Testis (tissue), 2 donors: ENCODE data around the gene DNAH17.

ENCODE experiments used
- POLR2A ChIP-seq: fragments of 450-650 bp; IDR thresholded peaks from one replicate; pipeline ENCODE4 v1.6.1; 2017; ENCODE audit warnings: antibody characterized with exemption, mild to moderate bottlenecking, moderate library complexity
- TF ChIP-seq, protein P1 (sequence below), 3 experiments: fragments of 450-650 bp in 2 of 3; fragments of 200-600 bp in 1 of 3; sonication (generic) in 1 of 3; IDR thresholded peaks; one replicate each; pipeline ENCODE4 v1.5.1; 2016 to 2019; ENCODE audit warnings: antibody characterized with exemption in 3 of 3, mild to moderate bottlenecking in 2 of 3, moderate library complexity in 1 of 3

DNA sequence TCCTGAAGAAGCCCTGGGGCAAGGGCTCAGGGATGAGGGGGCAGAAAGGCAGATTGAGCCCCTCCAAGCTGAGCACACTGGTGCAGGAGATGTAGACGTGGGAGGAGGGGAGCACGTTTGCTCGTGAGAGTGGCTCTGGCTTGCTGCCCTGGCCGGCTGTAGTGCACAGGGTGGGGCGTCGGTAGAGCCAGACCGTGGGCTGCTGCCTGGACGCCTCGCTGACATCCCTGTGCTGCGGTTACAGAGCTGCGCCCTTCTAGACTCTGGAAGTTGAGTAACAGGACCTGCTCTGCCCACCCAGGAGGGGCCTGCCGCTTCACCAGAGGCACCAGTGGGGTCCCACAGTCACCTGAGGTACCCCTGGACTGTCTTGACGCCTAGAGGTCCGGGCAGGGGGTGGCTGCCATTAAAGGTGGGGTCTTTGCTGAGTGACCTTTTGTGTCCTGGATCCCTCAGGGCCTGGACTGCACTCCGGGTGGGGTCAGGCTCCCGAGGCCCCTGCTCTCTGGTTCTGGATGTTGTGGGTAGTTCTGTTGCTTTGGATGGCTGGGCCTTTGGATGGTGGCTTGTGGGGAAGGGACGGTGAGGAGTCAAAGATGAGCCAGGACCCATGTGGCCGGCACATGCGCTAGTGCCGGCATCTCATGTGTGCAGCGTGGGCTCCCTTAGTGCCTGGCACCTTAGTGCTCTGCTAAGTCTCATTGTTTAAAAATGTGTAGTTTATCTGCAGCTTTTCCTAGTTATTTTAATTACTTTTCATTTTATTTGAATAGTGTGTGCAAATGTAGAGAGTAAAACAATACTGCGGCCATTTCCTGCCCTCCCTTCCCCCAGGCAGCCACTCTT, 157.0 kb downstream of the DNAH17 start:
- TF ChIP-seq, protein P1, sequence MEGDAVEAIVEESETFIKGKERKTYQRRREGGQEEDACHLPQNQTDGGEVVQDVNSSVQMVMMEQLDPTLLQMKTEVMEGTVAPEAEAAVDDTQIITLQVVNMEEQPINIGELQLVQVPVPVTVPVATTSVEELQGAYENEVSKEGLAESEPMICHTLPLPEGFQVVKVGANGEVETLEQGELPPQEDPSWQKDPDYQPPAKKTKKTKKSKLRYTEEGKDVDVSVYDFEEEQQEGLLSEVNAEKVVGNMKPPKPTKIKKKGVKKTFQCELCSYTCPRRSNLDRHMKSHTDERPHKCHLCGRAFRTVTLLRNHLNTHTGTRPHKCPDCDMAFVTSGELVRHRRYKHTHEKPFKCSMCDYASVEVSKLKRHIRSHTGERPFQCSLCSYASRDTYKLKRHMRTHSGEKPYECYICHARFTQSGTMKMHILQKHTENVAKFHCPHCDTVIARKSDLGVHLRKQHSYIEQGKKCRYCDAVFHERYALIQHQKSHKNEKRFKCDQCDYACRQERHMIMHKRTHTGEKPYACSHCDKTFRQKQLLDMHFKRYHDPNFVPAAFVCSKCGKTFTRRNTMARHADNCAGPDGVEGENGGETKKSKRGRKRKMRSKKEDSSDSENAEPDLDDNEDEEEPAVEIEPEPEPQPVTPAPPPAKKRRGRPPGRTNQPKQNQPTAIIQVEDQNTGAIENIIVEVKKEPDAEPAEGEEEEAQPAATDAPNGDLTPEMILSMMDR (IDR thresholded peaks at IDR 0.05), result no peak
- TF ChIP-seq POLR2A, result no peak
